ENCODE data around the gene PRKAR1B.
"Not testable (repeated sequence)": the region's sequence is repeated elsewhere in the genome, so short reads cannot be mapped to it uniquely, and the experiment has no call there.

Gene PRKAR1B

GRCh38 chr7:620056-620455 lies 107.0 kb downstream of the PRKAR1B start:
- DNase-seq (ENCODE audit: low spot score): peak; percentile 65

- DNase-seq (ENCODE audit: low spot score): no peak
Observed at GRCh38 chr7:619368-619840, 107.7 kb downstream of the PRKAR1B start.

- DNase-seq (ENCODE audit: low spot score): peak; percentile 74
Observed at GRCh38 chr7:618539-619367, 108.3 kb downstream of the PRKAR1B start.

- DNase-seq (ENCODE audit: low spot score): no peak
Observed at GRCh38 chr7:617614-618538, 109.2 kb downstream of the PRKAR1B start.

- no peak for DNase-seq (ENCODE audit: low spot score)
Observed at GRCh38 chr7:613442-614140, 113.5 kb downstream of the PRKAR1B start.

- DNase-seq (ENCODE audit: low spot score): not testable (repeated sequence)
Observed at GRCh38 chr7:611837-612236, 115.2 kb downstream of the PRKAR1B start.

- no peak for DNase-seq (ENCODE audit: low spot score)
Observed at GRCh38 chr7:611281-611810, 115.7 kb downstream of the PRKAR1B start.

- DNase-seq (ENCODE audit: low spot score): no peak
Observed at GRCh38 chr7:610531-611280, 116.4 kb downstream of the PRKAR1B start.

- DNase-seq (ENCODE audit: low spot score): no peak
Observed at GRCh38 chr7:610141-610530, 116.9 kb downstream of the PRKAR1B start.

- DNase-seq (ENCODE audit: low spot score): no peak
Observed at GRCh38 chr7:609365-609764, 117.7 kb downstream of the PRKAR1B start.

GRCh38 chr7:608954-609353 lies 118.1 kb downstream of the PRKAR1B start:
- no peak for DNase-seq (ENCODE audit: low spot score)

- DNase-seq (ENCODE audit: low spot score): no peak
Observed at GRCh38 chr7:608361-608760, 118.7 kb downstream of the PRKAR1B start.

- DNase-seq (ENCODE audit: low spot score): no peak
Observed at GRCh38 chr7:607938-608337, 119.1 kb downstream of the PRKAR1B start.

GRCh38 chr7:605661-606450 lies 121.2 kb downstream of the PRKAR1B start:
- no peak for DNase-seq (ENCODE audit: low spot score)

- DNase-seq (ENCODE audit: low spot score): no peak
Observed at GRCh38 chr7:604884-605531, 122.1 kb downstream of the PRKAR1B start.

GRCh38 chr7:604001-604883 lies 122.8 kb downstream of the PRKAR1B start:
- DNase-seq (ENCODE audit: low spot score): peak; percentile 96

- DNase-seq (ENCODE audit: low spot score): peak; percentile 61
Observed at GRCh38 chr7:603152-603951, 123.7 kb downstream of the PRKAR1B start.

All from activated CD4-positive, alpha-beta T cell treated with anti-CD3 and anti-CD28 coated beads, Interleukin-2, Interleukin-4, amounts not matched to agents 100 ng/mL and 50 ng/mL, durations not matched to agents 16 hours and 8 hours (primary cell).